Measurements from ENCODE around the gene MCRIP2.
A peak's percentile ranks its signal among the peaks of the same experiment; 100 is the strongest.

Gene MCRIP2

DNA sequence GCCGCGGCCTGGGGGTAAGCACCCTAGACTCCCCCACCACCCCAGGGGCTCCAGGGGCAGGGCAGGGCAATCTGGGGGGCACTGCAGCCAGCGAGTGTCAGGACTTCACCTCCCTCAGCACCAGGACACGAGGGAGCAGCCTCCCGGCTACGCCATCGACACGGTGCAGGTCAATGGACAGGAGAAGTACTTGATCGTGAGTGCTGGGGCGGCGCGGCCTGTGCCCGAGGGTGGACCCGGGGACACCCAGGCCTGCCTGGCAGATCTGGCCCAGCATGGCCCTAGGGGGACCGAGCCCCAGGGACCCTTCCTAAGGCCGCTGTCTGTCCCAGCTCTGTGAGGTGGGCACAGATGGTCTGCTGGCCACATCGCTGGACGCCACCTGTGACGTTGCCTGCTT, 30.7 kb downstream of the MCRIP2 start:
- no peak for DNase-seq

DNA sequence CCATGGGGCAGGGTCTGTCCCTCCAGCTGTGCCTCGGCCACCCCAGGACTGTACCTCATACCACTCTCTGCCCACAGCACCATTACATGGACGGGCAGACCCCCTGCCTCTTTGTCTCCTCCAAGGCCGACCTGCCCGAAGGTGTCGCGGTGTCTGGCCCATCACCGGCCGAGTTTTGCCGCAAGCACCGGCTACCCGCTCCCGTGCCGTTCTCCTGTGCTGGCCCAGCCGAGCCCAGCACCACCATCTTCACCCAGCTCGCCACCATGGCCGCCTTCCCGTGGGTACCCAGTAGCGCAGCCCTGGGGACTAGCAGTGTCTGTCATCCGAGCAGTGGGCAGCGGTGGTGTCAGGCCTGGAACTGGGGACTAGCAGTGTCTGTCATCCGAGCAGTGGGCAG, 31.2 kb downstream of the MCRIP2 start:
- no peak for DNase-seq

DNA sequence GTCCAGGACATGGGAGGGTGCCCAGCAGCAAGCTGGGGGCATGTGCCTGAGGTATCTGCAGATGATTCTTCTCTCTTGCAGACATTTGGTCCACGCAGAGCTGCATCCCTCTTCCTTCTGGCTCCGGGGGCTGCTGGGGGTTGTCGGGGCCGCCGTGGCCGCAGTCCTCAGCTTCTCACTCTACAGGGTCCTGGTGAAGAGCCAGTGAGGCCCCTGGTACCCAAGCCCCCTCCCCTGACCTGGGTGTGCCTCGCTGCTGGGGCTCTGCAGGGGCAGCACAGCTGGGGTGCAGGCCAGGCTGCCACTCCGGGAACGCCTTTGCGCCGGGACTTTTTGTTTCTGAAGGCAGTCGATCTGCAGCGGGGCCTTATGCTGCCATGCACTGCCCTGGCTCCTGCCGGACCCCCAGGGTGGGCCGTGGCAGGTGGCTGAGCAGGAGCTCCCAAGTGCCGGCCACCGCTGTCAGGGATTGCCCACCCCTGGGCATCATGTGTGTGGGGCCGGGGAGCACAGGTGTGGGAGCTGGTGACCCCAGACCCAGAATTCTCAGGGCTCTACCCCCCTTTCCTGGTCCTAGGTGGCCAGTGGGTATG, 31.9 kb downstream of the MCRIP2 start:
- DNase-seq: no peak

DNA sequence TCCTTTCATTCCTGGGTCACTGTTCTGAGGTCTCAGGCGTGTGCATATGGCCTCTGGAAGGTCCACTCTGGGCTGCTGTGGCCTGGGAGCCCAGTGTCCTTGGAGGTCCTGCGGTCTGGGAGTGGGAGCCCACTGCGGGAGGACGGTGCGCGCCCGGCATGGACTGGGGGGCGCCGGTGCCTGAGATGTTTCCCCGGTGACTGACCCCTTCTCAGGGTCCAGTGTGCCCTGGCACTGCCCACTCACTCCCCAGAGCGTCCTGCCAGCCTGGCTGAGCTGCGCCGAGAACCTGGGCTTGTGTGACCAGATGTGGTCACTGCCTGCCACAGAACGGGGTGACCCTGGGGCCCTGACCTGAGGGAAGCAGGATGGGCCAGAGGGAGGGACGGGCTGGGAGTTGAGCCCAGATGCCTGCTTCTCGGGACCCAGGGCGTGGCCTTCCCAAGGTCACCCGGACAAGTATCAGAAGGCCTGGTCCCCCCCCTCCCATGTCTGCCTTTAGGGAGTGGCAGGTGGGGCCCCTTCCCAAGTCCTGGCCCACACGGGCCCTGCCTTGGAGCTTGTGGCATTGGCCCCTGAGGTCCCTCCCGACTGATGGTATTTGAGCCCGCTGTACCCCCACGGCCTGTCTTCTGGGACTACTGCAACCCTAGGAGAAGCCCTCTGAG, 32.7 kb downstream of the MCRIP2 start:
- no peak for DNase-seq

DNA sequence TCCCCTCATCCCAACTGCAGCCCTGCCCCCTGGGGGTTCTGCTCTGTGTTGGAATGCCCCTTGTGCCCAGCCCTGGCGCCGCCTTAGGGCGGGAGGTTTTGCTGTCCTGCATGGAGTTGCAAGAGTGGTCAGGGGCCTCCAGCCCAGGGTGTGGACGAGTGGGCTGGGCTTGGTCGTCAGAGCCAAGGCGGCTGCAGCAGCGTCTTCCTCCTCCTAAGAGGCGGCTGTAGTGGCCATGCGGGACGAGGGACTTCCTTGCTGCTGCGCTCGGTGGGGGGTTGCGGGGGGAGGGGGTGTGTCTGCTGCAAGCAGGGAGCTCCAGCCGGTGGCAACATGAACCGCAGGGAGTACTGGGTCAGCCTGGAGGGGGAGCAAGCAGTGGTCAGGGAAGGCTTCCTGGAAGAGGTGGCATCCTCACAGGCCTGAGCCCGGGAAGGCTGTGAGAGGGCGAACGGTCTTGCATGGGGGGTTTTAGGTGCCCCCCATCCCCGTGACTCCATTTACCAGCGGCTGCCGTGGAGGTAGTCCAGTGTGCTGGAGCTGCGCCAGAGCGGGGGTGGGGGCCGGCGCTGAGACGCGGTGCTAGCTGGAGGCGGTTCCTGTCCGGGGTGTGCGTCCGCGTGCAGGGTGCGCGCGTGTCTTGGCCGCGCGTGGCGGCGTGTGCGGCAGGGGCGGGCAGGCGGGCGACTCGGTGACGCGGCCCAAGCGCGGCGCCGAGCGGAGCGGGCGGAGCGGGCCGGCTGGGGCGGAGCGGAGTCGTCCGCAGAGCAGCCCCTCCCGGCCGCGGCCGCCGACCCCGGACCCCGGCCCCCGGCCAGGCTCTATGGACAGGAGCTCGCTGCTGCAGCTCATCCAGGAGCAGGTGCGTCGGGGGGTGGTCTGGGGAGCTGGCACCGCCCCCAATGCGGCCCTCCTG, 33.6 kb downstream of the MCRIP2 start, which contains the start of gene RHBDL1:
Gene RHBDL1 (plus strand): TSS at position 704 of the 916 bp plus-strand sequence. CDS start 120 bp downstream, at position 824.
- DNase-seq: no peak

DNA sequence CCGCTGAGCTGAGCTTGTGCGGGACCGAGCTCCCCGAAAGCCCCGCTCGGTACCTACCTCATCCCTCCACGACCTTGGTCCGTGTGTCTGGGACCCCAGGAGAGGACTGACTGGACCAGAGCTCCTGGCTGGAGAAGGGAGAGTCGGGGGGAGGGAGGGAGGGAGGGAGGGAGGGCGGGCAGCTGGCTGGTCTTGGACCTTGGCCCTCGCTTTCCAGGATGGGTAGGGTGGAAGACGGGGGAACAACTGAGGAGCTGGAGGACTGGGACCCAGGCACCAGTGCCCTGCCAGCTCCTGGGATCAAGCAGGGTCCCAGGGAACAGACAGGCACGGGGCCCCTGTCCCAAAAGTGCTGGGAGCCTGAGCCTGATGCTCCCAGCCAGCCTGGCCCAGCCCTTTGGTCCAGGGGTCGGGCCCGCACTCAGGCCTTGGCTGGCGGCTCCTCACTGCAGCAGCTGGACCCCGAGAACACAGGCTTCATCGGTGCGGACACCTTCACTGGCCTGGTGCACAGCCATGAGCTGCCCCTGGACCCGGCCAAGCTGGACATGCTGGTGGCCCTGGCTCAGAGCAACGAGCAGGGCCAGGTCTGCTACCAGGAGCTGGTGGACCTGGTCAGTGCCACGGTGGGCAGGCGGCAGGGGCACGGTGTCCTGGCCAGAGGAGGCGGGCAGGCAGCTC, 34.4 kb downstream of the MCRIP2 start:
- DNase-seq: no peak

GRCh38 chr16:676565-676902, 34.9 kb downstream of the MCRIP2 start:
- DNase-seq: no peak

DNA sequence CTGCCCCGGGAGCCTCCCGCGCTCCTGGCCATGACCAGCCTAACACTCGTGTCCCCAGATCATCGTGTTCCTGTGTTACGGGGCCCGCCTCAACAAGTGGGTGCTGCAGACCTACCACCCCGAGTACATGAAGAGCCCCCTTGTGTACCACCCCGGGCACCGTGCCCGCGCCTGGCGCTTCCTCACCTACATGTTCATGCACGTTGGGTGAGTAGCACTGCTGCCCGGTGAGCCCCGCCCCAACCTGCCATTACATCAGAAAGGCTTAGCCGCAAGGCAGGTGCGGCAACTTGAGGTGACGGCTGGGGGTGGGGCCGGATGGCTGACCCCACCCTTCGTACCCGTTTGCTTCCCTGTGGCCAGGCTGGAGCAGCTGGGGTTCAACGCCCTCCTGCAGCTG, 35.3 kb downstream of the MCRIP2 start:
- DNase-seq: peak; percentile 55

GRCh38 chr16:677316-678190, 35.9 kb downstream of the MCRIP2 start:
- DNase-seq: no peak

- no peak for DNase-seq
Observed at GRCh38 chr16:678209-678857, 36.7 kb downstream of the MCRIP2 start.

DNA sequence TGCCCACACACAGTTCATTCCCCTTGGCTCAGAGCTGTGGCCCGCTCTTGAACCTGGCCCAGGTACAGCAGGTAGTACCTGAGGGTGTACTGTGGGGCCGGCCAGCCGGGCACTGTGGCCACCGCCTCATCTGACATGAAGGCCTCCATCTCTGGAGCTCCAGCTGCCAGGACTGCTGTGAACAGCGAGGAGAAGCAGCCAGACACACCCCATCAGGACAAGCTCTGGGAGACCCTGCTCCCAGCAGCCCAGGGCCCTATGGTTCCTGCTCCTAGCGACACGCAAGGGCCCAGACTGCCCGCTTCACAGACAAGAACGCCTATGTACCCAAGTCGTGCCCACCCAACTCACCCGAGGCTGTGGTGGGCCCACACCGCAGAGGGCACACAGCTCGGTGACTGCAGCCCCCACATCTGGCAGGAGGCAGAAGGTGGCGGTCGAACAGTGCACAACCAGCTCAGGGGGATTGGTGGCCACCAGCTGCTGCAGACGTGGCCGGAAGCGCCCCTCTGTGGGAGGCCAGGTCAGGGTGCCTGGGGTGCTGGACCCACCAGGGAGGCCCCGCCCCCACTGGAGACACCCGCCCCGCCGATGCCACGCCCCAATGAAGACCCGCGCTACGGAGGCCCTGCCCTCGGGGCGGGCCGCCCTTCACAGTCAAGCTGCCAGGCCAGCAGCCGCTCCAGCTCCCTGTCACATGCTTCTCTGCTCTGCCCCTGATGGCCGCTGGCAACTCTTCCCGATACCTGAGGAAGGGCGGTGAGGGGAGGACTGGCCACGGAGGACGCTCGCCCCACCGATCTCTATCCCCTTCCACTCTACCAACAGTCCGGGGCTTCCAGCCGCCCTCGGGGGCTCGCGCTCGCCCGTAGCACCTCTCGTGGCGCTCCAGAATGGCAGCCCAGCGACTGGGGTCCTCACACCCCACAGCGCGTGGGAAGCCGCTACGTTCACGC, 37.5 kb downstream of the MCRIP2 start:
- DNase-seq: peak; percentile 63

DNA sequence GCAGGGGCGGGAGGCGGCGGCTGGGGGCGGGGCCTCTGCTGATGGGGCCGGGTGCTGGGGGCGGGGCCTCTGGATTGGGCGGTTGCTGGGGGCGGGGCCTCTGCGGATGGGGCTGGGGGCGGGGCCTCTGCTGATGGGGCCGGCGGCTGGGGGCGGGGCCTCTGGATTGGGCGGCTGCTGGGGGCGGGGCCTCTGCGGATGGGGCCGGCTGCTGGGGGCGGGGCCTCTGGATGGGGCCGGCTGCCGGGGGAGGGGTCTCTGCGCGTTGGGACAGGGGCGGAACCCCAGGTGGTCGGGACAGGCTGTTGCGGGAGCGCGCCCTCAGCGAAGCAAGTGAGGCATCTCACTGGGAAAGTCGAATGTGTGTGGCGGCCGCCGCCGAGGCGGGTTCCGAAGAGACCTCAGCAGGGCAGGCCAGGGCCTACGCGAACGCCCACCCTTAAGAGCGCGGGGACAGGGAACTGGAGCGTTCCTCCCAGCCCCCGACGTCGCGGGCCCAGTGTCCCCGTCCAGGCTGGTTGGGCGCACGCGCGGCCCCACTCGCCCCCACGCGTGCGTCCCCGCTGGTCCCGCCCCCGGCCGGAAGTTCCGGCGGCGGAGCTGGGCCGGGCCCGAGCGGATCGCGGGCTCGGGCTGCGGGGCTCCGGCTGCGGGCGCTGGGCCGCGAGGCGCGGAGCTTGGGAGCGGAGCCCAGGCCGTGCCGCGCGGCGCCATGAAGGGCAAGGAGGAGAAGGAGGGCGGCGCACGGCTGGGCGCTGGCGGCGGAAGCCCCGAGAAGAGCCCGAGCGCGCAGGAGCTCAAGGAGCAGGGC, 38.4 kb downstream of the MCRIP2 start, which contains the start of gene STUB1:
Gene STUB1 (plus strand): TSS at position 597 of the 811 bp plus-strand sequence. CDS start 116 bp downstream, at position 713.
- DNase-seq: peak; percentile 91

GRCh38 chr16:680625-680945, 39.0 kb downstream of the MCRIP2 start:
- no peak for DNase-seq

GRCh38 chr16:680967-681745, 39.5 kb downstream of the MCRIP2 start:
- DNase-seq: no peak

- DNase-seq: no peak
Observed at GRCh38 chr16:681746-682427, 40.3 kb downstream of the MCRIP2 start.

- no peak for DNase-seq
Observed at GRCh38 chr16:682493-683395, 41.1 kb downstream of the MCRIP2 start.

Data from CD4-positive, alpha-beta T cell treated with Interleukin-17A for 1 hour (primary cell).